Ovary (tissue), 3 donors: ENCODE data around the gene TRAPPC2.

Experiments used
- CTCF ChIP-seq, 3 donors: fragments of 450-650 bp in 2 of 3; fragments of 200-600 bp in 1 of 3; IDR thresholded peaks; one replicate each; pipeline versions ENCODE4 v1.5.1 to v1.8.0; 2016 to 2022; ENCODE audit warnings: antibody characterized with exemption in 3 of 3, mild to moderate bottlenecking in 1 of 3
- EP300 ChIP-seq: sonication (generic); formaldehyde crosslinking; IDR thresholded peaks from one replicate; pipeline ENCODE4 v1.6.1; 2017; ENCODE audit warnings: antibody characterized with exemption
- POLR2A ChIP-seq: fragments of 450-650 bp; IDR thresholded peaks from one replicate; pipeline ENCODE4 v1.6.1; 2017; ENCODE audit warnings: antibody characterized with exemption, mild to moderate bottlenecking, moderate library complexity
- donor health status: DM: no; HTN: no; CAD: no.

GRCh38 chrX:13780868-13781427 lies 46.5 kb upstream of the TRAPPC2 start:
- TF ChIP-seq POLR2A (no peak), CTCF (IDR thresholded peaks at IDR 0.05) (no peak), EP300 (no peak)
